ENCODE data around the gene MPRIP.
A peak's percentile ranks its signal among the peaks of the same experiment; 100 is the strongest.

The MPRIP gene

GRCh38 chr17:17118399-17118798 is 76.1 kb downstream of the MPRIP start:
- Histone ChIP-seq H3K27ac (peak overlapping the region in 1 of 2 donors; percentile 64), H3K4me3 (no peak overlapping the region)
- no peak for TF ChIP-seq CTCF (IDR thresholded peaks at IDR 0.05)
- DNase-seq (ENCODE audit: low spot score): no peak

GRCh38 chr17:17119106-17119505 is 76.8 kb downstream of the MPRIP start:
- TF ChIP-seq CTCF (IDR thresholded peaks at IDR 0.05): no peak
- DNase-seq (ENCODE audit: low spot score): no peak

GRCh38 chr17:17119533-17119932 is 77.3 kb downstream of the MPRIP start:
- TF ChIP-seq CTCF (IDR thresholded peaks at IDR 0.05): no peak
- Histone ChIP-seq H3K4me3 (no peak overlapping the region), H3K27ac (peak overlapping the region in 1 of 2 donors; percentile 64)
- no peak for DNase-seq (ENCODE audit: low spot score)

More at GRCh38 chr17:17119106-17119505, 76.8 kb downstream of the MPRIP start:
- Histone ChIP-seq H3K4me3 (no peak overlapping the region), H3K27ac (peak overlapping the region in 1 of 2 donors; percentile 64)

GRCh38 chr17:17120294-17120693 is 78.0 kb downstream of the MPRIP start:
- DNase-seq (ENCODE audit: low spot score): no peak
- no peak overlapping the region for H3K4me3 ChIP-seq
- peak overlapping the region; percentile 14 to 64 for H3K27ac ChIP-seq
- no peak for TF ChIP-seq CTCF (IDR thresholded peaks at IDR 0.05)

- H3K4me3 ChIP-seq: no peak overlapping the region
- TF ChIP-seq CTCF (IDR thresholded peaks at IDR 0.05): no peak
- DNase-seq (ENCODE audit: low spot score): no peak
- peak overlapping the region; percentile 14 to 64 for H3K27ac ChIP-seq
These were observed 78.4 kb downstream of the MPRIP start for GRCh38 chr17:17120701-17121100.

GRCh38 chr17:17121162-17121561 is 78.9 kb downstream of the MPRIP start:
- H3K27ac ChIP-seq: peak overlapping the region in 1 of 2 donors; percentile 64
- no peak for DNase-seq (ENCODE audit: low spot score)
- H3K4me3 ChIP-seq: no peak overlapping the region
- no peak for TF ChIP-seq CTCF (IDR thresholded peaks at IDR 0.05)

GRCh38 chr17:17122781-17123483 is 80.7 kb downstream of the MPRIP start:
- H3K4me3 ChIP-seq: no peak overlapping the region
- no peak overlapping the region for H3K27ac ChIP-seq
- no peak for DNase-seq (ENCODE audit: low spot score)
- TF ChIP-seq CTCF (IDR thresholded peaks at IDR 0.05): no peak
